ENCODE measurements around the gene SLAMF6.

Gene SLAMF6

GRCh38 chr1:160438935-160439334 lies 84.1 kb downstream of the SLAMF6 start:
- no peak for TF ChIP-seq SIN3A (IDR thresholded peaks at IDR 0.05; ENCODE audit: borderline replicate concordance, insufficient read depth, low read length)
- TF ChIP-seq REST (IDR thresholded peaks at IDR 0.05; ENCODE audit: insufficient read depth in 1 of 2, low read depth in 2 of 2, low read length in 2 of 2) = no peak
- TF ChIP-seq TAF1 (IDR thresholded peaks at IDR 0.05; ENCODE audit: borderline replicate concordance, insufficient read depth, low read length) = no peak
- no peak for TF ChIP-seq POLR2AphosphoS5 (IDR thresholded peaks at IDR 0.05; ENCODE audit: low read depth, low read length)
- TF ChIP-seq FOXP2 (optimal IDR thresholded peaks at IDR 0.05; ENCODE audit: borderline replicate concordance, extremely low read depth, extremely low read length, insufficient read depth) = no peak

- no peak for TF ChIP-seq FOXP2 (optimal IDR thresholded peaks at IDR 0.05; ENCODE audit: borderline replicate concordance, extremely low read depth, extremely low read length, insufficient read depth)
- TF ChIP-seq POLR2AphosphoS5 (IDR thresholded peaks at IDR 0.05; ENCODE audit: low read depth, low read length) = no peak
- no peak for TF ChIP-seq REST (IDR thresholded peaks at IDR 0.05; ENCODE audit: insufficient read depth in 1 of 2, low read depth in 2 of 2, low read length in 2 of 2)
- TF ChIP-seq TAF1 (IDR thresholded peaks at IDR 0.05; ENCODE audit: borderline replicate concordance, insufficient read depth, low read length) = no peak
- no peak for TF ChIP-seq SIN3A (IDR thresholded peaks at IDR 0.05; ENCODE audit: borderline replicate concordance, insufficient read depth, low read length)
Measured at GRCh38 chr1:160438317-160438918, 84.6 kb downstream of the SLAMF6 start.

- TF ChIP-seq FOXP2 (optimal IDR thresholded peaks at IDR 0.05; ENCODE audit: borderline replicate concordance, extremely low read depth, extremely low read length, insufficient read depth) = no peak
- TF ChIP-seq SIN3A (IDR thresholded peaks at IDR 0.05; ENCODE audit: borderline replicate concordance, insufficient read depth, low read length) = no peak
- no peak for TF ChIP-seq POLR2AphosphoS5 (IDR thresholded peaks at IDR 0.05; ENCODE audit: low read depth, low read length)
- TF ChIP-seq REST (IDR thresholded peaks at IDR 0.05; ENCODE audit: insufficient read depth in 1 of 2, low read depth in 2 of 2, low read length in 2 of 2) = no peak
- TF ChIP-seq TAF1 (IDR thresholded peaks at IDR 0.05; ENCODE audit: borderline replicate concordance, insufficient read depth, low read length) = no peak
Measured at GRCh38 chr1:160437432-160438316, 85.4 kb downstream of the SLAMF6 start.

GRCh38 chr1:160436966-160437365 lies 86.1 kb downstream of the SLAMF6 start:
- TF ChIP-seq FOXP2 (optimal IDR thresholded peaks at IDR 0.05; ENCODE audit: borderline replicate concordance, extremely low read depth, extremely low read length, insufficient read depth) (no peak), REST (IDR thresholded peaks at IDR 0.05; ENCODE audit: insufficient read depth in 1 of 2, low read depth in 2 of 2, low read length in 2 of 2) (no peak), POLR2AphosphoS5 (IDR thresholded peaks at IDR 0.05; ENCODE audit: low read depth, low read length) (no peak)

All from PFSK-1 (cell line).